Activated naive CD4-positive, alpha-beta T cell treated with anti-CD3 and anti-CD28 coated beads, Interleukin-2, amount 10 ng/mL, durations not matched to agents 7 days and 5 days (primary cell): ENCODE results near the gene PSG5.
"Not testable (repeated sequence)": the region's sequence is repeated elsewhere in the genome, so short reads cannot be mapped to it uniquely, and the experiment has no call there.

Experiments
- CTCF ChIA-PET: fragments of 350-600 bp; sonication (Branson Sonifier 250); formaldehyde crosslinking; loops from one replicate; lab custom pipeline; 2021; ENCODE audit warnings: antibody characterized with exemption; lab: Charles Lee
- DNase-seq: peaks from one replicate; pipeline ENCODE4 v3.0.0-alpha.2; 2020
- H3K27ac Mint-ChIP-seq: one replicate; pipeline ENCODE4 v1.8.0; 2021; ENCODE audit warnings: mild to moderate bottlenecking, moderate library complexity, mixed read lengths
- H3K27me3 Mint-ChIP-seq: one replicate; pipeline ENCODE4 v1.8.0; 2021; ENCODE audit warnings: mild to moderate bottlenecking, mixed read lengths
- H3K36me3 Mint-ChIP-seq: one replicate; pipeline ENCODE4 v1.8.0; 2021; ENCODE audit warnings: mixed read lengths
- H3K4me1 Mint-ChIP-seq: one replicate; pipeline ENCODE4 v1.8.0; 2021; ENCODE audit warnings: mixed read lengths
- H3K4me3 Mint-ChIP-seq: one replicate; pipeline ENCODE4 v1.8.0; 2021; ENCODE audit warnings: mild to moderate bottlenecking, moderate library complexity, mixed read lengths
- H3K9me3 Mint-ChIP-seq: one replicate; pipeline ENCODE4 v1.8.0; 2021; ENCODE audit warnings: mixed read lengths

PSG5 gene

GRCh38 chr19:43186311-43186935 lies at the start of gene PSG5:
TSS of gene PSG5 (minus strand) at chr19:43186536. CDS start at chr19:43186405, 131 bp downstream.
- CTCF ChIA-PET, H3K27ac Mint-ChIP-seq, H3K9me3 Mint-ChIP-seq, H3K4me3 Mint-ChIP-seq, H3K36me3 Mint-ChIP-seq, H3K27me3 Mint-ChIP-seq, DNase-seq, H3K4me1 Mint-ChIP-seq: not testable (repeated sequence)

DNA sequence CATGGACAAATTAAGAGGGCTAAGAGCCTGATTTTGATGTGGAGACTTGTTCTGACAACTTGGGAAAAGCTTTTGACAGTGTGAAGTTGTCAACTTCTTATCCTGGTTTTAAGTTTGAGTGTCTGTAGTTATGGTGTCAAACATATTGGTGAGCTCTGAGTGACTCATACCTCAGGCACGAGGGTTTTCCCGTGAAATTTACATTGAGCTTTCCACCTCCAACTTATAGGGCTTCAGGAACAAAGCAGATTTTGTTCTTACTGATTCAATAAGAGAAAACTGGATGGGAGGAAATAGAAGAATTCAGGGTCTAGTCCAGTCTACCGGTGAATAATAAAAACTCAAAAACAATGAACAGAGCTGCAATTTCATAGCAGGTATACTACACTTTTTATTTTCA lies 49.4 kb upstream of the PSG5 start:
- H3K36me3 Mint-ChIP-seq, CTCF ChIA-PET, H3K27ac Mint-ChIP-seq, H3K27me3 Mint-ChIP-seq, H3K4me1 Mint-ChIP-seq, DNase-seq, H3K4me3 Mint-ChIP-seq: not testable (repeated sequence)
- H3K9me3 Mint-ChIP-seq = peaks cover 13% of the 10 kb centered on the region

DNA sequence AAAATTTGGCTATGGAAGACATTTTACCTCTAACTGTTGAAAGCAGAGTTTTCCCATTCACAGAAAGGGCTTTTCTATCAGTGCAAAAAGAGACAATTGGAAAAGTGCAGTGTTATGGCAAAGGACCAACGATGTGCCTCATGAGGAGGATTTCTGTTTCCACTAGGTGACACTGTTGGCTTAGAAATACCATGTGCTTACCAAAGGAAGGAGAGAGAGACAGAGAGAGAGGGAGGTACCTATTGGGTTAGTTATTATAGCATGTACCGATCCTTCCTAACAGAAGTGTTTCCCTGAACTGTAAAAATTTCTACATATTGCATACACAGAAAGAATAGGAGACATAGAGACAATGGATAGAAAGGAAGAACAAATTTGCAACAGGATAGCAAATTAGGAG lies 43.0 kb upstream of the PSG5 start:
- Mint-ChIP-seq H3K36me3 (peaks cover 5% of the 10 kb centered on the region), H3K9me3 (peaks cover 42% of the 10 kb centered on the region), H3K27me3 (no peaks in the 10 kb centered on the region), H3K4me1 (no peaks in the 10 kb centered on the region), H3K27ac (no peak overlapping the region), H3K4me3 (no peak overlapping the region)
- no peak for DNase-seq
- CTCF ChIA-PET = no interaction called here

- H3K36me3 Mint-ChIP-seq, H3K27me3 Mint-ChIP-seq, H3K27ac Mint-ChIP-seq, DNase-seq, H3K4me3 Mint-ChIP-seq, H3K4me1 Mint-ChIP-seq: not testable (repeated sequence)
- CTCF ChIA-PET = interaction anchor here (1.2 kb wide), 1 partner anchor 43 kb away, joined by 3 read pairs; no protein-coding TSS in a partner anchor
- peaks cover 42% of the 10 kb centered on the region for H3K9me3 Mint-ChIP-seq
These were observed 42.4 kb upstream of the PSG5 start for GRCh38 chr19:43228730-43229129.

DNA sequence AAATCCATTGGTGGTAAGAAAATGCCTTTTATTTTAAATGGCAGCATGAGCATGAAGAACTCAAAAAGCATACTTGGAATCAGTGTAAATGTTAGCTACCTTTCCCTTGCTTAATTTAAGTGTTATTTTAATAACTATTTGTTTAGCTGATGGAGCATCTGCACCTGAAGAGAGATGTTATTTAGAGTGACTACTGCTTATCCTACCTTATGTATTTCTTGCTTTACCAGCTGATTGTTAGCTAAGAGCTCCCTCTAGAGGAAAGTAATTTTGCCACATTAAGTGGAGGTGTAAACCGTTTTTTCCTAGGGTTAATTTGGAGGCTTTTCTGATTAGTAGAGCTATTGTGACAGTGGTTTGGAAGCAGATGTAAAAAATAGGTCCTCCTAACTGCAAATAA lies 40.6 kb upstream of the PSG5 start:
- H3K36me3 Mint-ChIP-seq, CTCF ChIA-PET, DNase-seq, H3K27ac Mint-ChIP-seq, H3K4me3 Mint-ChIP-seq, H3K27me3 Mint-ChIP-seq, H3K4me1 Mint-ChIP-seq: not testable (repeated sequence)
- peaks cover 45% of the 10 kb centered on the region for H3K9me3 Mint-ChIP-seq

GRCh38 chr19:43224855-43225253 lies 38.5 kb upstream of the PSG5 start:
- Mint-ChIP-seq H3K4me1 (no peaks in the 10 kb centered on the region), H3K36me3 (peaks cover 5% of the 10 kb centered on the region), H3K27ac (no peak overlapping the region), H3K4me3 (no peak overlapping the region), H3K9me3 (peaks cover 40% of the 10 kb centered on the region), H3K27me3 (no peaks in the 10 kb centered on the region)
- CTCF ChIA-PET = no interaction called here
- no peak for DNase-seq

- H3K27me3 Mint-ChIP-seq, CTCF ChIA-PET, H3K4me3 Mint-ChIP-seq, H3K36me3 Mint-ChIP-seq, H3K4me1 Mint-ChIP-seq, DNase-seq, H3K27ac Mint-ChIP-seq: not testable (repeated sequence)
- H3K9me3 Mint-ChIP-seq = peaks cover 36% of the 10 kb centered on the region
These were observed 38.0 kb upstream of the PSG5 start for GRCh38 chr19:43224201-43224854.

GRCh38 chr19:43221891-43222290 lies 35.6 kb upstream of the PSG5 start:
- H3K9me3 Mint-ChIP-seq = peaks cover 18% of the 10 kb centered on the region
- DNase-seq, H3K27me3 Mint-ChIP-seq, H3K36me3 Mint-ChIP-seq, H3K4me1 Mint-ChIP-seq, H3K4me3 Mint-ChIP-seq, CTCF ChIA-PET, H3K27ac Mint-ChIP-seq: not testable (repeated sequence)

- H3K9me3 Mint-ChIP-seq, H3K27ac Mint-ChIP-seq, H3K36me3 Mint-ChIP-seq, DNase-seq, H3K4me1 Mint-ChIP-seq, CTCF ChIA-PET, H3K4me3 Mint-ChIP-seq, H3K27me3 Mint-ChIP-seq: not testable (repeated sequence)
These were observed 32.8 kb upstream of the PSG5 start for GRCh38 chr19:43219136-43219535.

GRCh38 chr19:43215881-43216280 lies 29.5 kb upstream of the PSG5 start:
- DNase-seq, H3K9me3 Mint-ChIP-seq, H3K36me3 Mint-ChIP-seq, H3K4me3 Mint-ChIP-seq, CTCF ChIA-PET, H3K27ac Mint-ChIP-seq, H3K27me3 Mint-ChIP-seq, H3K4me1 Mint-ChIP-seq: not testable (repeated sequence)

DNA sequence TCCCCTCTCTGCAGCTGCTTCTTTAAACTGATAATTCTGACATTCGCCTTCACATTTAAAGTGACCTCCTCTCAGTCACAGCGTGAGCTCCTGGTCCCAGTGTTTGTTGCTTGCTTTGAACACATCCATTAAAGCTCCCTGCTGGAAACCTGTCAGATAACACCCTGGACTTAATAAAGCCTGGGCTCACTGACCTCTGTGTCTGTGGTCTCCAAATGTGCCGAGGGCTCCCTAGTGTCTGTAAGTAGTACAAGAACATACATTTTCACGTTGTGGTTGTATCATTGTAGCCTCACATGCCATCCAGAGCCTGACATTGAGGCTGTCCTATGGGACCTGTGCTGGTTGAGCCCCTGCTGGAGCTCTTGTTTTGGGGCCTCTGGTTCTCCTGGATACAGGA lies 21.7 kb upstream of the PSG5 start:
- Mint-ChIP-seq H3K27ac (no peak overlapping the region), H3K36me3 (no peaks in the 10 kb centered on the region), H3K4me3 (no peak overlapping the region), H3K4me1 (no peaks in the 10 kb centered on the region), H3K27me3 (no peaks in the 10 kb centered on the region), H3K9me3 (no peaks in the 10 kb centered on the region)
- CTCF ChIA-PET = interaction anchor here (0.6 kb wide), 2 partner anchors 213 to 311 kb away, joined by 3 read pairs; no protein-coding TSS in a partner anchor
- DNase-seq = no peak

DNA sequence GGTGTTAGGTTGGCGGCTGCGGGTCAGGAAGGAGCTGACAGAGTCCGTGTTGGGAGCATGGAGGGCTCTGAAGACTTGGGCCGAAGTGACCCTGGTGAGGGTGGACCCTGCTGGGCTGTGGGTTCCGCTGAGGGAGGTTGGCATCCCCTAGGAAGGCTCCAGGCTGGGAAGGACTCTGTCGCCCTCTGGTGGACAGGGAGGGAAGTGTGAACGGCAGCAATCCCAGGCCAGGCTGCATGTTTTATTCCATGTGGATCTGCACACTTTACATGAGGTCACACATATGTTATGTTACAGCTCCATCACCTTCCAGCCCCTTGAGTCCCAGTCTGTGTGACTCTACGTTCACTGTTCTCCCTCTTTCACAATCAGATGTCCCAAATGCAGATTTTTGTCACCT lies 20.8 kb upstream of the PSG5 start:
- H3K36me3 Mint-ChIP-seq, CTCF ChIA-PET, H3K27me3 Mint-ChIP-seq, H3K4me1 Mint-ChIP-seq, H3K9me3 Mint-ChIP-seq, H3K27ac Mint-ChIP-seq, DNase-seq, H3K4me3 Mint-ChIP-seq: not testable (repeated sequence)

DNA sequence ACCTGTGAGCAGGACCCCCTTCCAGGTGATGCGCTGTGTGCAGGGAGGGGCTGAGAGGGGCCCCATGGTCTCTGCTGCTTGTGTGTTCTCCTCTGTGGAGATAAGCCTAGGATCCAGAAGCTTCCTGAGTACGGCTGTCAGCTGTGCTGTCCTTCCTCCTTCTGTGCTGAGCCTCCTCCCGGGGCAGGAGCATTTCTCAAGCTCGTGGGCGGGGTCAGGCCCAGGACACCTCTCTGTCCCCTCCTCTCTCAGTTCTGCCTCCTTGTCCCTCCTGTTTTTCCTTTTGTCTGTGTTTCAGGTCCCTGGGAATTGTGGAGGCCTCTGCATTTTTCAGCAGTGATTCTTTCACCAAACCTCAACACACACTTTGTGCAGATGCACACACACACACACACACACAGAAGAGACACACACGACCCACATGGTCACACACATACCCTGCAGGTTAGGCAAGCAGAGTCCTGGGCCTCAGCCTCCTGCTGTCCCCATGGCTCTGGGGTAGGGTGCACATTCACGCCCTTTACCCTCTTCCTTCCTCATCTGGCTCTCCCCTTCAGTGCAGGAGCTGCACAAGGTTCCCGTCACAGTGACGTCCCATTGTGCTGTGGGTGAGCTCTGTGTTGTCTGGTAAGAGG lies 19.3 kb upstream of the PSG5 start, which contains the start of gene PSG4:
Gene PSG4 (minus strand): TSS at position 168 of the 635 bp plus-strand sequence. CDS start 102 bp downstream, at position 66.
- CTCF ChIA-PET = interaction anchor here (1.1 kb wide), 1 partner anchor 47 kb away, joined by 3 read pairs; no protein-coding TSS in a partner anchor
- H3K27ac Mint-ChIP-seq, H3K27me3 Mint-ChIP-seq: not testable (repeated sequence)

GRCh38 chr19:43203611-43204010 lies 17.3 kb upstream of the PSG5 start:
- H3K27ac Mint-ChIP-seq, H3K4me1 Mint-ChIP-seq, DNase-seq, CTCF ChIA-PET, H3K4me3 Mint-ChIP-seq, H3K9me3 Mint-ChIP-seq, H3K27me3 Mint-ChIP-seq, H3K36me3 Mint-ChIP-seq: not testable (repeated sequence)

More for the DNA sequence above, 19.3 kb upstream of the PSG5 start, which contains the start of gene PSG4:
- not testable (repeated sequence) for DNase-seq, H3K36me3 Mint-ChIP-seq, H3K4me3 Mint-ChIP-seq, H3K4me1 Mint-ChIP-seq, H3K9me3 Mint-ChIP-seq

GRCh38 chr19:43201891-43202290 lies 15.6 kb upstream of the PSG5 start:
- DNase-seq, CTCF ChIA-PET, H3K9me3 Mint-ChIP-seq: not testable (repeated sequence)

More at GRCh38 chr19:43201891-43202290, 15.6 kb upstream of the PSG5 start:
- H3K4me3 Mint-ChIP-seq, H3K27me3 Mint-ChIP-seq, H3K36me3 Mint-ChIP-seq, H3K4me1 Mint-ChIP-seq, H3K27ac Mint-ChIP-seq: not testable (repeated sequence)
